GM20000 (cell line): ENCODE data around the gene HOXA1.

Experiments
- DNase-seq: peaks from one replicate; pipeline ENCODE4 v3.0.0; 2012; ENCODE audit warnings: low spot score
- CTCF ChIP-seq: IDR thresholded peaks from 2 replicates; pipeline ENCODE4 v1.5.1; 2012; ENCODE audit warnings: mild to moderate bottlenecking, control low read depth; ENCODE audit errors: extremely low read depth, missing control alignments

HOXA1 gene

GRCh38 chr7:27141923-27142579, 46.3 kb upstream of the HOXA1 start:
- TF ChIP-seq CTCF = no peak
- no peak for DNase-seq

- no peak for DNase-seq
- TF ChIP-seq CTCF = no peak
These were observed 45.5 kb upstream of the HOXA1 start for GRCh38 chr7:27141137-27141922.

GRCh38 chr7:27140126-27140857, 44.5 kb upstream of the HOXA1 start:
- no peak for DNase-seq
- TF ChIP-seq CTCF = no peak

GRCh38 chr7:27139334-27140125, 43.7 kb upstream of the HOXA1 start:
- DNase-seq = no peak
- no peak for TF ChIP-seq CTCF

GRCh38 chr7:27138985-27139333, 43.2 kb upstream of the HOXA1 start:
- no peak for TF ChIP-seq CTCF
- DNase-seq = no peak

- no peak for TF ChIP-seq CTCF
- no peak for DNase-seq
These were observed 42.7 kb upstream of the HOXA1 start for GRCh38 chr7:27138472-27138871.
